Esophagus squamous epithelium (tissue), 5 donors: ENCODE data around the gene FUT2. TPM values are rescaled to one million over a fixed set of nuclear protein-coding genes. Genes with fewer than 3 reads are reported as not detected.
A peak's percentile ranks its signal among the peaks of the same experiment; 100 is the strongest.
"Not testable (repeated sequence)": the region's sequence is repeated elsewhere in the genome, so short reads cannot be mapped to it uniquely, and the experiment has no call there.

Source experiments
- DNase-seq: peaks from one replicate; lab custom pipeline; 2025; lab: John Stamatoyannopoulos, UW
- H3K27ac ChIP-seq, 4 donors: fragments of 200-600 bp; sonication (generic); one replicate each; pipeline ENCODE4 v1.5.1; 2016 to 2019; ENCODE audit warnings: mild to moderate bottlenecking in 1 of 4
- H3K27me3 ChIP-seq, 4 donors: fragments of 200-600 bp; sonication (generic); 1 replicate in 3 of 4; 2 replicates in 1 of 4; pipeline versions ENCODE4 v1.5.1 to v1.6.0; 2017 to 2021; ENCODE audit warnings: antibody characterized with exemption in 1 of 4
- H3K36me3 ChIP-seq, 3 donors: fragments of 200-600 bp; sonication (generic); one replicate each; pipeline ENCODE4 v1.5.1; 2016 to 2019
- H3K4me1 ChIP-seq, 3 donors: fragments of 200-600 bp; sonication (generic); one replicate each; pipeline ENCODE4 v1.5.1; 2017 to 2019
- H3K4me3 ChIP-seq, 4 donors: fragments of 200-600 bp; sonication (generic); 1 replicate in 3 of 4; 2 replicates in 1 of 4; pipeline ENCODE4 v1.5.1; 2016 to 2019; ENCODE audit warnings: mild to moderate bottlenecking in 2 of 4, moderate library complexity in 1 of 4
- H3K9me3 ChIP-seq, 3 donors: fragments of 200-600 bp; sonication (generic); one replicate each; pipeline ENCODE4 v1.5.1; 2016 to 2019
- POLR2A ChIP-seq, 4 donors: fragments of 450-650 bp; IDR thresholded peaks; one replicate each; pipeline ENCODE4 v1.6.1; 2017; ENCODE audit warnings: antibody characterized with exemption in 4 of 4, mild to moderate bottlenecking in 4 of 4, moderate library complexity in 3 of 4
- WGBS, 2 donors: methylation state at CpG; one replicate each; pipeline ENCODE4 v1.1.5; 2018; 5-methylcytosine and 5-hydroxymethylcytosine counted together
- intact Hi-C: fragments of 100-400 bp; cut with DNase I; formaldehyde crosslinking; loops from one replicate; pipeline ENCODE4 v1.15.0; 2022
- total RNA-seq, 4 donors: library from RNA; depleted of rRNA; stranded (reverse); fragments of >200 nt; gene quantifications; one replicate each; pipeline ENCODE4 v1.1.0, GENCODE V29; 2016
- TF ChIP-seq, protein P1 (sequence below), 6 experiments: fragments of 450-650 bp in 4 of 6; fragments of 200-600 bp in 2 of 6; sonication (generic) in 2 of 6; IDR thresholded peaks; one replicate each; pipeline ENCODE4 v1.5.1; 2016 to 2019; ENCODE audit warnings: antibody characterized with exemption in 6 of 6, mild to moderate bottlenecking in 4 of 6, moderate library complexity in 4 of 6
- donor health status: DM: yes; HTN: yes; CAD: no.

Gene FUT2
- total RNA-seq, 4 donors from 2014 or later, result 12.2 to 125 (median 38.5) TPM

DNA sequence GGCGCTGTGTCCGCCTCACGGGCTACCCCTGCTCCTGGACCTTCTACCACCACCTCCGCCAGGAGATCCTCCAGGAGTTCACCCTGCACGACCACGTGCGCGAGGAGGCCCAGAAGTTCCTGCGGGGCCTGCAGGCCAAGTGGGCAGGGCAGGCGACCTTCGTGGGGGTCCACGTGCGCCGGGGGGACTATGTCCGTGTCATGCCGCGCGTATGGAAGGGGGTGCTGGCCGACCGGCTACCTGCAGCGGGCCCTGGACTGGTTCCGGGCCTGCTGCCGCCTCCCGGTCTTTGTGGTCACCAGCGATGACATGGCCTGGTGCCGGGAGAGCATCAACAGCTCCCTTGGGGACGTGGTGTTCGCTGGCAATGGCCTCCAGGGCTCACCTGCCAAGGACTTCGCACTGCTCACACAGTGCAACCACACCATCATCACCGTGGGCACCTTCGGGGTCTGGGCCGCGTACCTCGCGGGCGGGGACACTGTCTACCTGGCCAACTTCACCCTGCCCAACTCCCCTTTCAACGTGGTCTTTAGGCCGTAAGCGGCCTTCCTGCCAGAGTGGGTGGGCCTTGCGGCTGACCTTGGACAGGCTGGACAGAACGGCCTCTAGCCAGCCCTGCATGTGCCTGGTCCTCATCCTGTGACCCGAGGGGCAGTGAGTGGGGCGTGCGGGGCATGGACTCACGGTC, 15.2 kb upstream of the FUT2 start:
- no peak overlapping the region for H3K27ac ChIP-seq
- DNase-seq, result no peak
- H3K4me1 ChIP-seq, result peaks cover 0 to 39% (median 6%) of the 10 kb centered on the region in 3 donors
- H3K4me3 ChIP-seq, result no peak overlapping the region
- 82 to 90% methylated on average over 10 to 19 of the region's 45 CpGs for WGBS, 2 donors
- H3K36me3 ChIP-seq, result no peaks in the 10 kb centered on the region
- TF ChIP-seq, protein P1, sequence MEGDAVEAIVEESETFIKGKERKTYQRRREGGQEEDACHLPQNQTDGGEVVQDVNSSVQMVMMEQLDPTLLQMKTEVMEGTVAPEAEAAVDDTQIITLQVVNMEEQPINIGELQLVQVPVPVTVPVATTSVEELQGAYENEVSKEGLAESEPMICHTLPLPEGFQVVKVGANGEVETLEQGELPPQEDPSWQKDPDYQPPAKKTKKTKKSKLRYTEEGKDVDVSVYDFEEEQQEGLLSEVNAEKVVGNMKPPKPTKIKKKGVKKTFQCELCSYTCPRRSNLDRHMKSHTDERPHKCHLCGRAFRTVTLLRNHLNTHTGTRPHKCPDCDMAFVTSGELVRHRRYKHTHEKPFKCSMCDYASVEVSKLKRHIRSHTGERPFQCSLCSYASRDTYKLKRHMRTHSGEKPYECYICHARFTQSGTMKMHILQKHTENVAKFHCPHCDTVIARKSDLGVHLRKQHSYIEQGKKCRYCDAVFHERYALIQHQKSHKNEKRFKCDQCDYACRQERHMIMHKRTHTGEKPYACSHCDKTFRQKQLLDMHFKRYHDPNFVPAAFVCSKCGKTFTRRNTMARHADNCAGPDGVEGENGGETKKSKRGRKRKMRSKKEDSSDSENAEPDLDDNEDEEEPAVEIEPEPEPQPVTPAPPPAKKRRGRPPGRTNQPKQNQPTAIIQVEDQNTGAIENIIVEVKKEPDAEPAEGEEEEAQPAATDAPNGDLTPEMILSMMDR (IDR thresholded peaks at IDR 0.05), result no peak
- no peaks in the 10 kb centered on the region for H3K27me3 ChIP-seq
- no peaks in the 10 kb centered on the region for H3K9me3 ChIP-seq
- intact Hi-C loops, result no loop called here

DNA sequence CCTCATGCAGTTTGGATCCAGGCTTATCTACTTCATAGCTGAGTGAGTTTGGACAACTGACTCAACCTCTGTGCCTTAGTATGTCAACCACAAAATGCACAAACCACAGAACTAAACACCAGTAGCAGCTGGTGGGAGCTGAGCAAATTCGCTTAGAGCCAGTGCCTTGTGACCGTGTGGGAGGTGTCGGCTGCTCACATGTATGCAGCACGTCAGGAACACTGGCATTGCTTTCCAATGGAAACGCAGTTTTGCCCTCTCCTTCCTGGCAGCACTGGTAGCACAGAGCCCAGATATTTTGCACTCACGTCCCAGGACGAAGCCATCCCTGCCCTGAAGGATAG, 14.7 kb upstream of the FUT2 start:
- 75% methylated on average over 5 of the region's 7 CpGs; no CpG with 5 or more reads in 1 of the 2 donors for WGBS, 2 donors

DNA sequence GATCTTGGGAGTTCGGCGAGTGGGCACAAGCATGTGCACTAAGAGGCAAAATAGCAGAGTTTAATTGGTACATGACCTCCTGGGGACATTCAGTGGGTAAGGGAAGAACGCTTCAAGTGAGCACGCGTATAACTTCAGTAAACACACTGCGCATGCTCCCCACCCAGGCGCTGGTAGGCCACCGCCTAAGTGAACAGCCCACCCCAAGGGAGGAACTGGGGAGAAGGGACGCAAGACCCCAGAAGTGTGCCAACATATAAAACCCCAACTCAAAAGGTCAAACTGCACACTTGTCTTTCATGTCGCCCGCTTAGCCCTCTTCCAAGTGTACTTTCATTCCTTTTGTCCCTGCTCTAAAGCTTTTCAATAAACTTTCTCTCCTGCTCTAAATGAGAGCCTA, 12.4 kb upstream of the FUT2 start:
- peaks cover 0 to 27% (median 3%) of the 10 kb centered on the region in 3 donors for H3K4me1 ChIP-seq
- no peaks in the 10 kb centered on the region for H3K27me3 ChIP-seq
- intact Hi-C loops, result no loop called here
- H3K9me3 ChIP-seq, result no peaks in the 10 kb centered on the region
- DNase-seq, result no peak
- whole genome bisulfite sequencing, 2 donors, result 71 to 83% methylated on average over 11 of the region's 11 CpGs
- H3K36me3 ChIP-seq, result no peaks in the 10 kb centered on the region
- peak overlapping the region in 1 of 4 donors; percentile 26 for H3K4me3 ChIP-seq
- H3K27ac ChIP-seq, result no peak overlapping the region
- TF ChIP-seq, protein P1 (IDR thresholded peaks at IDR 0.05), result no peak
- TF ChIP-seq POLR2A (IDR thresholded peaks at IDR 0.05), result no peak

More for the DNA sequence above, 14.7 kb upstream of the FUT2 start:
- no peaks in the 10 kb centered on the region for H3K27me3 ChIP-seq
- TF ChIP-seq, protein P1 (IDR thresholded peaks at IDR 0.05), result no peak
- no peak for TF ChIP-seq POLR2A (IDR thresholded peaks at IDR 0.05)
- H3K4me3 ChIP-seq, result no peak overlapping the region
- no peak for DNase-seq
- H3K27ac ChIP-seq, result no peak overlapping the region
- H3K9me3 ChIP-seq, result no peaks in the 10 kb centered on the region
- H3K36me3 ChIP-seq, result no peaks in the 10 kb centered on the region
- intact Hi-C loops, result no loop called here
- H3K4me1 ChIP-seq, result peaks cover 0 to 39% (median 3%) of the 10 kb centered on the region in 3 donors

DNA sequence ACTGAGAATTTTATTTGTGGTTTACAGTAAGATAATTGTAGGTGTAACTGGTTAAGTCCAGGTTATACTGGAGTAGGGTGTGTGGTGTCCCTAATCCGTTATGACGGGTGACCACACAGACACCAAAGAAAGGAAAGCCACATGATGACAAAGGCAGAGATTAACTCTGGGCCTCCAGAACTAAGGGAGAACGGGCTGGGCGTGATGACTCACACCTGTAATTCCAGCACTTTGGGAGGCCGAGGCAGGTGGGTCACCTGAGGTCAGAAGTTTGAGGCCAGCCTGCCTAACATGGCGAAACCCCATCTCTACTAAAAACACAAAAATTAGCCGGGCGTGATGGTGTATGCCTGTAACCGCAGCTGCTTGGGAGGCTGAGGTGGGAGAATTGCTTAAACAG, 10.2 kb upstream of the FUT2 start:
- no peak for DNase-seq
- TF ChIP-seq POLR2A (IDR thresholded peaks at IDR 0.05), result no peak
- TF ChIP-seq, protein P1 (IDR thresholded peaks at IDR 0.05), result no peak
- peak overlapping the region in 3 of 4 donors; percentile 47 to 68 (median 48) for H3K27ac ChIP-seq
- 47 to 68% methylated on average over 9 of the region's 9 CpGs for WGBS, 2 donors
- H3K4me3 ChIP-seq, result no peak overlapping the region
- H3K9me3 ChIP-seq, result no peaks in the 10 kb centered on the region
- no peaks in the 10 kb centered on the region for H3K36me3 ChIP-seq
- peaks cover 0 to 35% (median 7%) of the 10 kb centered on the region in 3 donors for H3K4me1 ChIP-seq
- intact Hi-C loops, result no loop called here
- no peaks in the 10 kb centered on the region for H3K27me3 ChIP-seq

DNA sequence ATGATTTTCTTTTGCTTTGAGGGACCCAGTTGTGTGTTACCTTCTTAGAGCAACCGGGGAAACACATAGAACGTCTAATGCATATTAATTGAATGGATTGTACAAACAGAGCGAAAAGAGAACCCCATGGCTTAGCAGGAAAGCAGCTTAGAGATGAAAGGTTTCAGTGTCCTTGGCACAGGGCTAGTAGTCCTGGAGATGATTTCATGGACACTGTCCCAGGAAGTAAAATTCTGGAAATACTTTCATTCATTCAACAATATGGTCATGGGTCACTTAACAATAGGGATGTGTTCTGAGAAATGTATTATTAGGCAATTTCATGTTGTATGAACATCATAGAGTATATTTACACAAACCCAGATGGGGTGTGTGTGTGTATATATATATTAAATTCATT, 9.7 kb upstream of the FUT2 start:
- intact Hi-C loops, result no loop called here
- no peak for DNase-seq
- no peak overlapping the region for H3K4me3 ChIP-seq
- H3K36me3 ChIP-seq, result no peaks in the 10 kb centered on the region
- no peaks in the 10 kb centered on the region for H3K27me3 ChIP-seq
- peaks cover 0 to 35% (median 7%) of the 10 kb centered on the region in 3 donors for H3K4me1 ChIP-seq
- WGBS, 2 donors, result 69 to 71% methylated on average over 3 of the region's 3 CpGs
- no peak for TF ChIP-seq POLR2A (IDR thresholded peaks at IDR 0.05)
- TF ChIP-seq, protein P1 (IDR thresholded peaks at IDR 0.05), result no peak
- H3K27ac ChIP-seq, result peak overlapping the region in 1 of 4 donors; percentile 7
- H3K9me3 ChIP-seq, result no peaks in the 10 kb centered on the region

DNA sequence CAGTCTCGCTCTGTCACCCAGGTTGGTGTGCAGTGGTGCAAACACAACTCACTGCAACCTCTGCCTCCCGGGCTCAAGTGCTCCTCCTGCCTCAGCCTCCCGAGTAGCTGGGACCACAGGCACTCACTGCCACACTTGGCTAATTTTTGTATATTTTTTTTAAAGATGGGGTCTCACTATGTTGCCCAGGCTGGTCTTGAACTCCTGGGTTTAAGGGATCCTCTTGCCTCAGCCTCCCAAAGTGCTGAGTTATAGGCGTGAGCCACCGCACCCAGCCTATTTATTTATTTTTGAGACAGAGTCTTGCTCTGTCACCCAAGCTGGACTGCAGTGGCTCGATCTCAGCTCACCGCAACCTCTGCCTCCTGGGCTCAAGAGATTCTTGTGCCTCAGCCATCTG, 9.1 kb upstream of the FUT2 start:
- H3K4me3 ChIP-seq, H3K27me3 ChIP-seq, H3K27ac ChIP-seq, H3K9me3 ChIP-seq, intact Hi-C loops, DNase-seq, H3K36me3 ChIP-seq: not testable (repeated sequence)
- H3K4me1 ChIP-seq, result peaks cover 0 to 35% (median 7%) of the 10 kb centered on the region in 3 donors
- 89% methylated on average over 7 of the region's 7 CpGs for WGBS, 2 donors
